Activated CD8-positive, alpha-beta memory T cell treated with anti-CD3 and anti-CD28 coated beads, Interleukin-2, amount 50 U/mL, for 48 hours (primary cell): ENCODE results near the gene RAB35.

Experiments used
- DNase-seq: peaks from one replicate; pipeline ENCODE4 v3.0.0-alpha.2; 2020

RAB35 gene

GRCh38 chr12:120132054-120132836 is 15.7 kb upstream of the RAB35 start:
- no peak for DNase-seq

DNA sequence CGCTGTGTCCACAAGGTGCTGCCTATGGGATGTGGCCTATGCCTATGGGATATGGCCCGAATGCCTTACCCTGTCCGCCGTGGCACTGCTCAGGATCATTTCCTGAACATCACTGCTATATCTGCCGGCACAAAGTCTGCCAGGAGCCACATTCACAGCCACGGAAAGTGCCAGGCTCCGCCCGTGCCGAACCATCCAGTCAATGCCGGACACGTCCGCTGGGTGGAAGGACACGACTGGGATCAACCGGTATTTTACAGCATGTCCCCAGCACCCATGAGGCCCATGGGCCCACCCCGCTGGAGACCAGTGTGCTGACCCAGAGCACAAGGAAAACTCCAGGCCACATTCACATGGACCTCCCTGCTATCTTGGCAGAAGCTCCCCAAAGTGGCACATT is 14.6 kb upstream of the RAB35 start:
- no peak for DNase-seq

DNA sequence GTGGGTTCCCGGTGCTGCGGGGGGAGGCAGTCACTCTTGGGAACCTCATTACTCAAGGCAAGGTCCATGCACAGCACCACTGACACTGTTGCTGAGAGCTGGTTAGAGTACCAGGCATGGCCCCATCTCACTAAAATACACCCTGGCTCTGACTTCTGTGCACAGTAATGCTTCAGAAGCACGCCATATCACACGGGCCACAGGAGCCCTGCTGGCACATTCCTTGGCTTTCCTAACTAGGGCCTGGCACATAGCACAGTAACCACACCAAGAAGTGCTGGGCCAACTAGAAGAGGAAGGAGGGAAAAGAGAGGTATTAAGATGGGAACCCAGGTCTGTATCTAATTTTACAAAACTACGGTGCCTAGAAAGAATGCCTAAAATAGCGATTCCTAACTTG is 13.5 kb upstream of the RAB35 start:
- no peak for DNase-seq

DNA sequence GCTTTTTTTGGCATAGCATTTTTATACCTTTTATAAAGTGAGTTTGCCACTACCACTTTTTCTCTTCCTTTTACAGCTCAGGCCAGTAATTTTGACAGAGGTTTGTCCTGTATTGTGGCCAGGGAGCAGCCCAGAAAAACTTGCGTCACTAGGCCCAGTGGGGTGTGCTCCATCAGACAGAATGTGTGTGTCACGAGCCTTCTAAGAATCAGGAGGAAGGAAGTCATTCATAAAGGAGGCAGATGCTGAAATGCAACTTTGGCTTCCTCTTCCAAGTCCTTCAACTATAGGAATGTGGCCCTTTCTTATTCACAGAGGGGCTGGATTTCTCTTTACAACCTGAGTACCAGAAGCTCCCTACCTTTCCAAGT is 10.1 kb upstream of the RAB35 start:
- DNase-seq = no peak

- no peak for DNase-seq
Measured at GRCh38 chr12:120125792-120126634, 9.5 kb upstream of the RAB35 start.

- no peak for DNase-seq
Measured at GRCh38 chr12:120125029-120125428, 8.5 kb upstream of the RAB35 start.

- no peak for DNase-seq
Measured at GRCh38 chr12:120121766-120122293, 5.3 kb upstream of the RAB35 start.

- no peak for DNase-seq
Measured at GRCh38 chr12:120121343-120121742, 4.8 kb upstream of the RAB35 start.

- DNase-seq = no peak
Measured at GRCh38 chr12:120119271-120119973, 2.9 kb upstream of the RAB35 start.

GRCh38 chr12:120118321-120119061 is 1.9 kb upstream of the RAB35 start:
- DNase-seq = no peak

GRCh38 chr12:120117961-120118320 is 1.4 kb upstream of the RAB35 start:
- no peak for DNase-seq

DNA sequence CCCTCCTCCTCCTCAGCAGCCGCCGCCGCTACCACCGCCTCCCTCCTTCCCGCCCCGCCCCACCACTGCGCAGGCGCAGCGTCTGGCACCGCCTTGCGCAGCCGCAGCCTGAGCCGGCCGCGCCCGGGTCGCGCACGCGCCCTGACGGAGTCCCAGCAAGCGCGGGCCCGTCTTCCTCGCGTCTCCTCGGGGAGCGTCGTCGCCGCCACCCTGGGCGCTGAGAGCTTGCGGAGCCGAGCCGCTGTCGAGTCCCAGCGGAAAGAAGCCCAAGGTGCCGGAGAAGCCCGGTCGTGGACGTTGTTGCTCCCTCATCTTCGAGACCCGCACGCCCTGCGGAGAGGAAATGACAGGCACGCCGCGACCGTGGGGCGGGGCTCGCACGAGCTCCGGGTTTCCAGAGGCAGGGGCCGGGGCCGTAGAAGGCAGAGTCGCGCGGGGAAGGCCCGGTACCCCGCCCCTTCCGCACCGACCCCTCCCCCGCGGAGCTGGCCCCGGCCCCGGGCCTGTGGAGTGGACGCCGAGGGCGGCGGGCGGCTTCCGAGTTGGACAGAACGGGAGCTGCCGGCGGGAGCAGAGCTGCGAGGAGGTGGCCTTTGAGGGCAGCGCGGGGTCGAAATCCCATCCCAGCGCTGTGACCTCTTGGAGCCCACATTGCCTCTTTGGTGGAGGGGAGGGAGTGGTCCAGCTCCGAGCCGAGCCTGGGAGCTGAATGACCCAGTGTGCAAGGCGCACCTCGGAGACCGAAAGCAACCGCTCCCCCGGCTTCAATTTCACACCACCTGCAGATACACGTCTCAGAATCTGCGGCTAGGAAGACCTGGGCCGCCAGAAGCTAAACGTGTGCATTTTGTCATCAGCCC is 469 bp upstream of the RAB35 start:
- peak; percentile 99 for DNase-seq

- DNase-seq = peak; percentile 76
Measured at GRCh38 chr12:120115692-120116440, 687 bp downstream of the RAB35 start.

DNA sequence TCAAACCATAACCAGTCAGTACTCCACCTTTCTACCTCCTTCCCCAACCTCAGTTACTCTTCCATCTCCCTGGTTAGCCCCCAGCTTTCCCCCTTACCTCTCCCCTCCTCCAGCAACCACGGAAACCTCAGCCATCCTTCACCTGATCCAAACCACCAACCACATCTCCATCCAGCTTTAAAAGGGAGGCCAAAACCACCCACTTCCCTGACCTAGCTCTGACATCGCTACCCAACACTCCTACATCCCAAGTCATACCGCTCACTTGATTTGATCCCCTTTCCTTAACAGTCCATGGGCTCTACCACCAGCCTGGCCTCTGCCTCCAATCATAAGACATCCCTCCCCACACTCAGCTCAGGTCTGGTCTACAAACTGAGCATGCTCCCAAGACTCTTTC is 1.5 kb downstream of the RAB35 start:
- no peak for DNase-seq

- peak; percentile 71 for DNase-seq
Measured at GRCh38 chr12:120110550-120111501, 5.7 kb downstream of the RAB35 start.

DNA sequence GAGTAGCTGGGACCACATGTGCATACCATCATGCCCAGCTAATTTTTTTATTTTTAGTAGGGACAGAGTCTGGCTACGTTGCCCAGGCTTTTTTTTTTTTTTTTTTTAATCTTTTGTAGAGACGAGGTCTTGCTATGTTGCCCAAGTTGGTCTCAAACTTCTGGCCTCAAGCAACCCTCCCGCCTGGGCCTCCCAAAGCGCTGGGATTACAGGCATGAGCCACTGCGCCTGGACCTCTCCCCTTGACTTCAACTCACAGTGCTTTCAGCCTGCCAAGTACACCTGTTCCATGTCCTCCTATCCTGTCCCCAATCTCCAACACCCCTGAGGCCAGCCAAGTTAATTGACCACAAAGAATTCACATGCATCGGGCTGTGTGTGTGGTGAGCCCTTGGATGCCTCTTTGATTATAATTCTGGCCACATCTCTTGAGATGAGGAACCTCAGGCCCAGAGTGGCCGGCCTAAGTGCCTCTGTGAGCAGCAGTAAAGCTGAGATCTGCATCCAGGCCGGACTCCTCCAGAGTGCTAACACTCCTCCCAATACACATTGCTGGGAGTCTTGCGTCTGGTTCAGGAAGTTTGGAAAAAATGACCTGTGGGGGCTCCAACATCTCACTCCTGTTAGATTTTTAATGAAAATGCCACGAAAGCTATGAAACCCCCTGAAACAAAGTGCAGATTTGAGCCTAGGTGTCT is 6.8 kb downstream of the RAB35 start:
- DNase-seq = no peak

- DNase-seq = no peak
Measured at GRCh38 chr12:120106151-120106550, 10.4 kb downstream of the RAB35 start.

GRCh38 chr12:120103371-120103770 is 13.2 kb downstream of the RAB35 start:
- no peak for DNase-seq

DNA sequence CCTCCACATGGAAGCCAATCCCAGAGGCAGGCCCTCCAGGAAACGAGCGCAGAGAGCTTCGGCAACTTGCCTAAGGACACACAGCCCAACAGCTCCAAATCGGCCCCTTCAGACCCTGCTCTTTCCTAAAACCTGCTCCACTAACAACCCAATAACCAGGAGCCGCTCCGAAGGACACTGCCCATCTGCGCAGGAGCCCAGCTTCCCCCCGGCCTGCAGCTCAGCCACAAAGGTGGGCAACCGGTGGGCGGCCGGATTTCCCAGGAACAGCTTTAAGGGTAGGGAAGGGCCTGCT is 13.6 kb downstream of the RAB35 start:
- no peak for DNase-seq
